Neural progenitor cell (in vitro differentiated cells): ENCODE measurements around the gene TACC3. TPM values are rescaled to one million over a fixed set of nuclear protein-coding genes. Genes with fewer than 3 reads are reported as not detected.

Experiments used
- DNase-seq: peaks from one replicate; pipeline ENCODE4 v3.0.0-alpha.2; 2016; ENCODE audit warnings: low spot score
- H2AFZ ChIP-seq: fragments of 200-600 bp; sonication (generic); replicated peaks from 2 replicates; pipeline ENCODE4 v1.6.1; 2016; ENCODE audit warnings: antibody characterized with exemption
- H3F3A ChIP-seq: fragments of 200-600 bp; sonication (generic); 2 replicates; pipeline ENCODE4 v1.6.1; 2016; ENCODE audit warnings: antibody characterized with exemption, low read depth
- H3K27ac ChIP-seq: fragments of 200-600 bp; sonication (generic); 2 replicates; pipeline ENCODE4 v1.5.1; 2016; ENCODE audit warnings: mild to moderate bottlenecking
- H3K27me3 ChIP-seq: fragments of 200-600 bp; sonication (generic); 2 replicates; pipeline ENCODE4 v1.6.1; 2016; ENCODE audit warnings: mild to moderate bottlenecking, moderate library complexity
- H3K36me3 ChIP-seq: fragments of 200-600 bp; sonication (generic); 2 replicates; pipeline ENCODE4 v1.5.1; 2016
- H3K4me1 ChIP-seq: fragments of 200-600 bp; sonication (generic); 2 replicates; pipeline ENCODE4 v1.6.1; 2016; ENCODE audit warnings: mixed run types
- H3K4me2 ChIP-seq: fragments of 200-600 bp; sonication (generic); 2 replicates; pipeline ENCODE4 v1.6.1; 2016
- H3K4me3 ChIP-seq: fragments of 200-600 bp; sonication (generic); 2 replicates; pipeline ENCODE4 v1.5.1; 2016
- H3K79me2 ChIP-seq: fragments of 200-600 bp; sonication (generic); 2 replicates; pipeline ENCODE4 v1.6.1; 2016; ENCODE audit warnings: low read depth
- H3K9ac ChIP-seq: fragments of 200-600 bp; sonication (generic); 2 replicates; pipeline ENCODE4 v1.6.1; 2016
- H3K9me3 ChIP-seq: fragments of 200-600 bp; sonication (generic); 2 replicates; pipeline ENCODE4 v1.5.1; 2016; ENCODE audit warnings: low read depth
- H4K20me1 ChIP-seq: fragments of 200-600 bp; sonication (generic); 2 replicates; pipeline ENCODE4 v1.6.1; 2016; ENCODE audit warnings: low read depth
- H3K27ac Mint-ChIP-seq: 3 replicates; pipeline ENCODE4 v1.8.0; 2021; ENCODE audit warnings: mixed read lengths
- H3K27me3 Mint-ChIP-seq: 2 replicates; pipeline ENCODE4 v1.8.0; 2022; ENCODE audit warnings: low read depth, mild to moderate bottlenecking, inconsistent platforms, moderate library complexity, mixed read lengths; ENCODE audit not compliant: insufficient read depth
- H3K36me3 Mint-ChIP-seq: 3 replicates; pipeline ENCODE4 v1.8.0; 2021; ENCODE audit warnings: mixed read lengths
- H3K4me1 Mint-ChIP-seq: 3 replicates; pipeline ENCODE4 v1.8.0; 2021; ENCODE audit warnings: mixed read lengths
- H3K4me3 Mint-ChIP-seq: 3 replicates; pipeline ENCODE4 v1.8.0; 2021; ENCODE audit warnings: mild to moderate bottlenecking, moderate library complexity, mixed read lengths
- H3K9me3 Mint-ChIP-seq: 3 replicates; pipeline ENCODE4 v1.8.0; 2020; ENCODE audit warnings: mixed read lengths
- EZH2 ChIP-seq: fragments of 200-600 bp; sonication (generic); IDR thresholded peaks from 2 replicates; pipeline ENCODE4 v1.6.1; 2017; ENCODE audit warnings: antibody characterized with exemption, mild to moderate bottlenecking, moderate library complexity
- EZH2phosphoT487 ChIP-seq: fragments of 200-600 bp; sonication (generic); IDR thresholded peaks from 2 replicates; pipeline ENCODE4 v1.6.1; 2017; ENCODE audit warnings: antibody characterized with exemption
- total RNA-seq: library from RNA; depleted of rRNA; stranded (reverse); fragments of >200 nt; gene quantifications from 2 replicates; pipeline ENCODE4 v1.2.3, GENCODE V29; 2015; ENCODE audit warnings: low replicate concordance
- TF ChIP-seq, protein P1 (sequence below): fragments of 200-600 bp; sonication (generic); IDR thresholded peaks from 2 replicates; pipeline ENCODE4 v1.5.1; 2017; ENCODE audit warnings: antibody characterized with exemption, mild to moderate bottlenecking

The TACC3 gene
- total RNA-seq, 1 donor from 2014 or later: 68.4 TPM

DNA sequence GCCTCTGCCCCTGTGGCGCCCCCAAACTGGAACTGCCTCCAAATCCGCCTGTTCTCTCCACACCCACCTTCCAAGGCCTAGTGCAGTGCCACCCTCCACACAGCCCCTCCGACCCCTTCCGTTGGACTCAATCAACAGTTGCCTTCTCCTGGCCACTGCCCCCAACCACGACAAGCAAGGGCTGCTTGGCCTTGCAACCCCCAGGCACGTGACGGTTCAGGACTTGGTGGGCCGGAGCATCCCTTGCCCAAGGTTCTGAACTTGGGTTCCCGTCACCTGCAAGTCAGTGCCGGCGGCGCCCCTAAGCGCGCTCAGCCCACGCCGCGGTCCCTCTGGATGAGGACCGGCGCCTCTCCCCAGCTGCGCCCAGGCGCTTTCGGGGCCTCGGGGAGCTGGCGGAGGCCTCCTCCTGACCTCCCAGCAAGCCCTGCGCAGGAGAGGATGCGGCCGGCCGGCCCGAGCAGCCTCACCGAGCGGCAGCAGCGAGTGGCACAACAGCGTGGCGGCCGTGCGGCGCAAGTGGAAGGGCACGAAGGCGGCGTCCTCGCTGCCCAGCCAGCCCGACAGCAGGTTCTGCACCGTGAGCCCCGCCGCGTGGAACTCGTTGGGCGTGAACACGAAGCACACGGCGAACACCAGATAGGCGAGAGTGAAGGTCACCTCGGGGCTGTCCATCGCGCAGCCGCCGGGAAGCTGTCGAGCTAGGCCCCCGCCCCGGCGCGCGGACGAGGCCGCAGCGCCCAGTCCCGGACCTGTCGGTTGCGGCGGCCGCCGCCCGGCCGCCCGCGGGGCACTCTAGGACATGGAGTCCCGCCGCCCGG, 948 bp upstream of the TACC3 start:
- Histone ChIP-seq H3F3A (peaks cover 45% of the 10 kb centered on the region), H4K20me1 (peaks cover 54% of the 10 kb centered on the region), H3K36me3 (no peaks in the 10 kb centered on the region), H3K4me2 (peak overlapping the region; percentile 99), H3K27ac (no peak overlapping the region), H3K4me1 (peaks cover 18% of the 10 kb centered on the region), H3K79me2 (peaks cover 52% of the 10 kb centered on the region), H3K9me3 (no peaks in the 10 kb centered on the region), H3K9ac (peak overlapping the region; percentile 60), H3K27me3 (no peaks in the 10 kb centered on the region), H2AFZ (peak overlapping the region; percentile 69), H3K4me3 (peak overlapping the region; percentile 95)
- Mint-ChIP-seq H3K4me1 (peaks cover 35% of the 10 kb centered on the region), H3K36me3 (peaks cover 14% of the 10 kb centered on the region), H3K27ac (no peak overlapping the region), H3K27me3 (peaks cover 2% of the 10 kb centered on the region), H3K9me3 (no peaks in the 10 kb centered on the region), H3K4me3 (peak overlapping the region; percentile 87)
- no peak for TF ChIP-seq EZH2
- TF ChIP-seq EZH2phosphoT487: no peak
- TF ChIP-seq, protein P1, sequence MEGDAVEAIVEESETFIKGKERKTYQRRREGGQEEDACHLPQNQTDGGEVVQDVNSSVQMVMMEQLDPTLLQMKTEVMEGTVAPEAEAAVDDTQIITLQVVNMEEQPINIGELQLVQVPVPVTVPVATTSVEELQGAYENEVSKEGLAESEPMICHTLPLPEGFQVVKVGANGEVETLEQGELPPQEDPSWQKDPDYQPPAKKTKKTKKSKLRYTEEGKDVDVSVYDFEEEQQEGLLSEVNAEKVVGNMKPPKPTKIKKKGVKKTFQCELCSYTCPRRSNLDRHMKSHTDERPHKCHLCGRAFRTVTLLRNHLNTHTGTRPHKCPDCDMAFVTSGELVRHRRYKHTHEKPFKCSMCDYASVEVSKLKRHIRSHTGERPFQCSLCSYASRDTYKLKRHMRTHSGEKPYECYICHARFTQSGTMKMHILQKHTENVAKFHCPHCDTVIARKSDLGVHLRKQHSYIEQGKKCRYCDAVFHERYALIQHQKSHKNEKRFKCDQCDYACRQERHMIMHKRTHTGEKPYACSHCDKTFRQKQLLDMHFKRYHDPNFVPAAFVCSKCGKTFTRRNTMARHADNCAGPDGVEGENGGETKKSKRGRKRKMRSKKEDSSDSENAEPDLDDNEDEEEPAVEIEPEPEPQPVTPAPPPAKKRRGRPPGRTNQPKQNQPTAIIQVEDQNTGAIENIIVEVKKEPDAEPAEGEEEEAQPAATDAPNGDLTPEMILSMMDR: no peak
- peak; percentile 77 for DNase-seq

DNA sequence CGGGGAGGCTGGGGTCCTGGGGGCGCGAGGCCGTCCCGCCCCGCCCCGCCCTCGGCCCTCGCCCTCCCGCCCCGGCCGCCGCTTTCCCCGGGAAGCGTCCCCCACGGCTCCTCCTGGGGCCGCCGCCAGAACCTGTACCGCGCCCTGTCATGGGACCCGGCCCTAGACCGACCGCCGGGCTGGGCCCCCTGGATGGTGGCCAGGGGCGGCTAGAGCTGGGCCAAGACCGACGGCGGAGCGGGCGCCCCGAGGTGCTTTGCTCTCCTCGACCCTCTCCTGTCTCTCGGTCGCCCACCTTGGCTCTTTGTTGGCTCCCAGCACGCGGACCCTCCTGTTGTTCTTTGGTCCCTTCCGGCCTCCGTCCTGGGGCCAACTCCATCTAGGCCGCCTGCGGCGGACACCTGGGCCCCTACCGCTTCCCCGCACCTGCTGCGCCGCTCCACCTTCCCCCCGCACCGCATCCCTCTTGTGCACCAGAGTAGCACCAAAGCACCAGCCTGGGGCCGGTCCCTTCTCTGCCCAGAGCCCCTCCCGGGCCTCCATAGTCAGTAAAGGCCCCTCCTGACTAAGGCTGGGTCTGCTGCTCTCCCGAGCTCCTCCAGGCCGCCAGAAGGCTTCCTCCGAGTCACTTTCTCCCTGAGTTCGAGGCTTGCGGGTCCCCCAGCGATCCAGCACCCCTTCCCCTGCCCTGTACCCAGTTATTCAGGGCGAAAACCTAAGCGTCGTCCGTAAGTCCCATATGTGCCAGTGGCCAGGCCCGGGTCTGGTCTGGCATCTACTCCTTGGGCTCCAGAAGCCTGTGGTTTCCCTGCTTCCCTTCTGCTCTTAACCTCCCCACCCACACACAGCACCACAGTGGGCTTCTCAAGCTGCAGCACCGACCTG, 587 bp downstream of the TACC3 start:
- Mint-ChIP-seq H3K4me3 (peak overlapping the region; percentile 98), H3K9me3 (no peaks in the 10 kb centered on the region), H3K27me3 (peaks cover 2% of the 10 kb centered on the region), H3K27ac (peak overlapping the region; percentile 92), H3K4me1 (peaks cover 36% of the 10 kb centered on the region), H3K36me3 (peaks cover 16% of the 10 kb centered on the region)
- peaks cover 65% of the 10 kb centered on the region for H4K20me1 ChIP-seq
- H3K27me3 ChIP-seq: no peaks in the 10 kb centered on the region
- peak overlapping the region; percentile 95 for H3K4me2 ChIP-seq
- no peak overlapping the region for H3K27ac ChIP-seq
- peaks cover 58% of the 10 kb centered on the region for H3K79me2 ChIP-seq
- no peaks in the 10 kb centered on the region for H3K9me3 ChIP-seq
- no peaks in the 10 kb centered on the region for H3K36me3 ChIP-seq
- no peak overlapping the region for H2AFZ ChIP-seq
- peak overlapping the region; percentile 88 for H3K9ac ChIP-seq
- peak; percentile 19 for DNase-seq
- peaks cover 21% of the 10 kb centered on the region for H3K4me1 ChIP-seq
- H3K4me3 ChIP-seq: peak overlapping the region; percentile 95
- peaks cover 55% of the 10 kb centered on the region for H3F3A ChIP-seq
- TF ChIP-seq, protein P1: no peak
- TF ChIP-seq EZH2: no peak
- no peak for TF ChIP-seq EZH2phosphoT487

DNA sequence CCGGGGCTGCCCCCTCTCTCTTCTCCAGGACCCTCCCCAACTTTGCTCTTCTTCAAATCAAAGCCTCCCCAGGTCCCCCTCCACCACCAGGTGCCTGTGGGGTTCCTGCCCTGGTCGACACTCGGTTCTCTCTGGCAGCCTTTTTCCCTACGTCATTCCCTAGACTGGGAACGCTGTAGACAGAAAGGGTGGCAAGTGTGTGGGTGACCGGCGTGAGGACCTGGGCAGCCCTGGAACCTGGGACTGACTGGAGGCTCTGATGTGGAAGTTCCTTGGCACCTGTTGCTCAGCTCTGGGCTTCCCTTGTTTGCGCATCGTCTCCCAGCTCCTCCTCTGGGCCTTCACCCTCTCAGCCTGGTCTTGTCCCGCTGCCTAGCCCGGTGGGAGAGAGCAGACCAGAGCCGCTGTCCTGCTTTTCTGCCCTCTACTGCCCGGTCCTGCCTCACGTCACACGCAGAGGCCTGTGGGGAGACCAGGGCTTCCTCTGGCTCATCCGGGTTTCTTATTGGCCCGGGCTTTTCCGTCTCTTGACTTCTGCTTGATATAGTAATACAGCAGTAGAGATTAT, 1.3 kb downstream of the TACC3 start:
- no peaks in the 10 kb centered on the region for H3K9me3 Mint-ChIP-seq
- DNase-seq: no peak
- Histone ChIP-seq H2AFZ (no peak overlapping the region), H3F3A (peaks cover 62% of the 10 kb centered on the region), H3K9ac (peak overlapping the region; percentile 88), H3K4me2 (peak overlapping the region; percentile 95), H3K9me3 (no peaks in the 10 kb centered on the region), H3K79me2 (peaks cover 66% of the 10 kb centered on the region), H3K27ac (no peak overlapping the region), H3K4me3 (peak overlapping the region; percentile 95), H3K27me3 (no peaks in the 10 kb centered on the region), H3K36me3 (no peaks in the 10 kb centered on the region), H3K4me1 (peaks cover 21% of the 10 kb centered on the region), H4K20me1 (peaks cover 70% of the 10 kb centered on the region)
- TF ChIP-seq, protein P1: no peak
- TF ChIP-seq EZH2 (no peak), EZH2phosphoT487 (no peak)
- H3K4me3 Mint-ChIP-seq: peak overlapping the region; percentile 98
- H3K27ac Mint-ChIP-seq: peak overlapping the region; percentile 92
- H3K27me3 Mint-ChIP-seq: peaks cover 2% of the 10 kb centered on the region
- peaks cover 16% of the 10 kb centered on the region for H3K36me3 Mint-ChIP-seq
- H3K4me1 Mint-ChIP-seq: peaks cover 36% of the 10 kb centered on the region
